Activated T-cell treated with anti-CD3 and anti-CD28 coated beads, Interleukin-2, amount 50 U/mL, for 48 hours (primary cell): ENCODE data around the gene APOL5.

Experiments used
- DNase-seq, 2 experiments: peaks; one replicate each; pipeline ENCODE4 v3.0.0-alpha.2; 2020

Gene APOL5

GRCh38 chr22:35746248-35746647 is 28.6 kb downstream of the APOL5 start:
- no peak for DNase-seq

- no peak for DNase-seq
Measured at GRCh38 chr22:35746946-35747703, 29.5 kb downstream of the APOL5 start.

- no peak for DNase-seq
Measured at GRCh38 chr22:35749808-35750207, 32.1 kb downstream of the APOL5 start.

GRCh38 chr22:35752006-35752862 is 34.6 kb downstream of the APOL5 start:
- no peak for DNase-seq

GRCh38 chr22:35752863-35753189 is 35.2 kb downstream of the APOL5 start:
- no peak for DNase-seq

- no peak for DNase-seq
Measured at GRCh38 chr22:35754761-35755160, 37.1 kb downstream of the APOL5 start.

- DNase-seq: no peak
Measured at GRCh38 chr22:35756722-35757121, 39.0 kb downstream of the APOL5 start.

GRCh38 chr22:35758394-35758793 is 40.7 kb downstream of the APOL5 start:
- no peak for DNase-seq

- DNase-seq: no peak
Measured at GRCh38 chr22:35761037-35761436, 43.4 kb downstream of the APOL5 start.

GRCh38 chr22:35766654-35767580 is 49.2 kb downstream of the APOL5 start:
- no peak for DNase-seq

- DNase-seq: no peak
Measured at GRCh38 chr22:35769974-35770373, 52.3 kb downstream of the APOL5 start.

- no peak for DNase-seq
Measured at GRCh38 chr22:35775339-35775738, 57.7 kb downstream of the APOL5 start.

- DNase-seq: no peak
Measured at GRCh38 chr22:35777335-35777975, 59.8 kb downstream of the APOL5 start.
